NCI-H1092 (cell line): ENCODE results near the gene ELP5.
A peak's percentile ranks its signal among the peaks of the same experiment; 100 is the strongest.
"Not testable (repeated sequence)": the region's sequence is repeated elsewhere in the genome, so short reads cannot be mapped to it uniquely, and the experiment has no call there.

Experiments used
- DNase-seq: peaks from one replicate; lab custom pipeline; 2025; lab: John Stamatoyannopoulos, UW

Gene ELP5

DNA sequence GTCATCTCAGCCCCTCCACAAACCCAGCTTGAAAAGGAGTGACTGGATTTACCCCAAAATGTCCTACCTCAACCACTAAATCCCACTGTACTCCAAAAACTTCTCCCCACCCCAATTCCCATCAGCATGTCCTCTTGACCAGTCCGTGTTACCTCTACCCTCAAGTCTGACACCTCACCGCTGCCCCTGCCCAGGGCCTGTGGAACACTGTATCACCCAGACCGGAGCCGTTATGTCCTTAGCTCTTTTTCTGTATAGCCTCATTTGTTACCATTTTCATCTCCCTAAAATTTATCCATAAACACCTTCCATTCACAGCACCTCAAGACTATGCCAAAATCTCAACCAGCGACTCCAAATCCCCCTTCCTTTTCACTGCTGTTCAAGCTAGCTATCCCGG is 15.2 kb upstream of the ELP5 start:
- DNase-seq, result no peak

DNA sequence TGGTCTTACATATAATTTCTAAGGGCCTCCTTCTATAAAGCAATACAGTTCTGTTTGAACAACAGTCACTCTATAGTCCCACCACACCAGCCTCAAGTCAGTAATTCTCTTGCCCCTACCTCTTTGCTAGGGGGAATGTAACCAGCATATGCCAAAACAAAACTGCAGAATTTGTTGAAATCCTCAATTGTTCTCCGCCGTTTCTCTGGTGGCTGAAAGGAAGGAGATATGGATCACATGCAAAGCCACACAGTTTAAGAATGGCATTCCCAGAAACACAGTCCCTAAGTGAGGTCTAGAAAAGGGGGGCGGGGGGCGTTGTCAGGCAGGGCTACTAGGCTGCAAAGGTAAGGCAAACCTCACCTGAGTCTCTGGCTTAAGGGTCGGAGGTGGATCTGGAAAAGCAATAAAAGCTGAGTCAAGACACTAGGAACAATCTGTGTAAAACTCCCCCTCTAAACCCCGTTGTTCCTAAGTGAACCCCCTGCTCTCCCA is 14.7 kb upstream of the ELP5 start:
- no peak for DNase-seq

- peak; percentile 19 for DNase-seq
These were observed 14.1 kb upstream of the ELP5 start for GRCh38 chr17:7237761-7238419.

DNA sequence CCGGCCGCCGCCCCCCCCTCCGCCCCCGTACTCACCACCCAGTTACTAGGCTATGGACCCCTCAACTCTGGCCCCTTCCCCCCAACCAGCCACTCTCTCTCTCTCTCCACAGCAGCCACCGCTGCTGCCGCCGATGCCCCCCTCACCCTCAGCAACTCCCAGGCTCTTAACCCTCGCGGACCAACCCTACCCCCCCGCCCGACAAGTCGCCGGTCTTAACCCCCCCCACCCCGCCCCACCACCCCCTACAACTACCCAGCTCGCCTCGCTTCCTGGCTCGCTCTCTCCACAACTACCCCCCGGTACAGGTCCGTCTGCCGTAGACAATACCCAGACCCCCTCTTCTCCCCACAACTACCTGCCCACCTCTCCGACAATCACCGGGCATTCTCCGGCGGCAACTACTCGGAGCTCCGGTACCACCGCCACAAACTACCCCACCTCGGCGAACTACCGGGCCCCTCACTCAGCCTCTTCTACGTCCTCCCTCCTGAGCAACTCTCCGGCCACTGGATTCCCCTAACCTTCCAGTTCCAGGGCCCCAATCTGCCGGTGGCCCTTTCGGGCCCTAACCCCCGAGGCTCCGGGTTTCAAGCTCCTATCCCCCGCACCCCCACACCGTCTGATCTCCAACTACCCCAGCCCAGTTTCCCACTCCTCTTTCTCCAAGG is 13.5 kb upstream of the ELP5 start:
- DNase-seq, result no peak

GRCh38 chr17:7239091-7240027 is 12.7 kb upstream of the ELP5 start, which contains the start of gene PHF23:
TSS of gene PHF23 (minus strand) at chr17:7239457. CDS start at chr17:7239279, 178 bp downstream.
- DNase-seq, result peak; percentile 96

DNA sequence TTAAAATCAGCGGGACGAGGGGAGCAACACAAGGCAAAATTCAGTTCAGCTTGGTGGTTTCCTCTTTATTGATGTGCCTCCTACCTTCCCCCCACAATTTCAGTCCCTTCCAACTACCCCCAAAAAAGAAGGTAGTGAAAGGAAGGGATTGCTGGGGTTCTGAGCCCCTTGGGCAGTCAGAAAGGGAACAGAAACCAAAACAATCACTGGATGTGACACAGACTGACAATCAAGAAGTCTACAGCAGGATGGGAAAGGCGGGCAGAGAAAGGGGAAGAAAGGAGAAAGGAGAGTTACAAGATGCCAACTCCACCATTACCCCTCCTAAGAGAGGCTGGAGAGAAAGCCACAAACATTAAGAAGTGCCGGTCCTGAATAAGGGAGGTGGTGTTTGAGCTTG is 11.6 kb upstream of the ELP5 start:
- DNase-seq, result no peak

GRCh38 chr17:7241090-7241733 is 10.8 kb upstream of the ELP5 start:
- DNase-seq, result no peak

- peak; percentile 77 for DNase-seq
These were observed 10.0 kb upstream of the ELP5 start, which contains the start of gene GABARAP for GRCh38 chr17:7241783-7242716. TSS of gene GABARAP (minus strand) at chr17:7242449. CDS start at chr17:7242330, 119 bp downstream.

GRCh38 chr17:7242717-7243452 is 9.1 kb upstream of the ELP5 start:
- peak; percentile 90 for DNase-seq

DNA sequence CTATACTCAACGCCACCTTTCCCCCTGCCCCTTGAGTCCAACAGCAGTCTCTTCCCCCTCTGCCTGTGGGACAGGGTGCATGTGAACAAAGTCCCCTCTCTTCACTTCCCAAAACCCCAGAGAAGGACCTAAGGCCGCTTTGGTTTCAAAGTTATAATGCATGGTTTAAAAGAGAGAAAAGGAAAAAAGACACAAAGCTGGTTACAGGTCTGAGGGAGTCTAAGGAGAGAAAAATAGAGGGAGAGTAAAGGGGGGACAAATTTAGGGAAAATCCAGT is 8.6 kb upstream of the ELP5 start:
- DNase-seq, result no peak

GRCh38 chr17:7243838-7244237 is 8.2 kb upstream of the ELP5 start:
- DNase-seq, result not testable (repeated sequence)

- DNase-seq, result no peak
These were observed 5.2 kb upstream of the ELP5 start for GRCh38 chr17:7246779-7247178.

DNA sequence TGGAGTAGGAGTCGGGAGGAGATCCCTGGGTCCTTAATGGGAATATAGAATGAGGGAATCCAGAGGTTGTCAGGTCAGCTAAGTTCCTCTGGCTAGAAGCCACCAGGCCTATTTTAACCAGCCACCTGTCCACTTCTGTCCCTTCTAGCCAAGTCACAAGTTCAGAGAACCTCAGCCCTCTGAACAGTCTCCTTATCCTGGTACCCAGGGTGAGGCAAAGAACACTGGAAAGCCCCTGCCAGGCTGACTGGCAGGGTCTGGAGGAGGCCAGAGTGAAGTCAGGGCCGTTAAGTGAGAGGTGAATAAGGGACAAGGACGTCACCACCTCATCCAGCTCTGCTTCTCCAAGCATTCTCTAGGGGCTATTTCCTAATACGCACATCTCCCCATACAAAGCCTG is 3.2 kb upstream of the ELP5 start:
- no peak for DNase-seq

GRCh38 chr17:7249214-7249613 is 2.8 kb upstream of the ELP5 start:
- DNase-seq, result no peak

- no peak for DNase-seq
These were observed 2.2 kb upstream of the ELP5 start for GRCh38 chr17:7249830-7250229.

DNA sequence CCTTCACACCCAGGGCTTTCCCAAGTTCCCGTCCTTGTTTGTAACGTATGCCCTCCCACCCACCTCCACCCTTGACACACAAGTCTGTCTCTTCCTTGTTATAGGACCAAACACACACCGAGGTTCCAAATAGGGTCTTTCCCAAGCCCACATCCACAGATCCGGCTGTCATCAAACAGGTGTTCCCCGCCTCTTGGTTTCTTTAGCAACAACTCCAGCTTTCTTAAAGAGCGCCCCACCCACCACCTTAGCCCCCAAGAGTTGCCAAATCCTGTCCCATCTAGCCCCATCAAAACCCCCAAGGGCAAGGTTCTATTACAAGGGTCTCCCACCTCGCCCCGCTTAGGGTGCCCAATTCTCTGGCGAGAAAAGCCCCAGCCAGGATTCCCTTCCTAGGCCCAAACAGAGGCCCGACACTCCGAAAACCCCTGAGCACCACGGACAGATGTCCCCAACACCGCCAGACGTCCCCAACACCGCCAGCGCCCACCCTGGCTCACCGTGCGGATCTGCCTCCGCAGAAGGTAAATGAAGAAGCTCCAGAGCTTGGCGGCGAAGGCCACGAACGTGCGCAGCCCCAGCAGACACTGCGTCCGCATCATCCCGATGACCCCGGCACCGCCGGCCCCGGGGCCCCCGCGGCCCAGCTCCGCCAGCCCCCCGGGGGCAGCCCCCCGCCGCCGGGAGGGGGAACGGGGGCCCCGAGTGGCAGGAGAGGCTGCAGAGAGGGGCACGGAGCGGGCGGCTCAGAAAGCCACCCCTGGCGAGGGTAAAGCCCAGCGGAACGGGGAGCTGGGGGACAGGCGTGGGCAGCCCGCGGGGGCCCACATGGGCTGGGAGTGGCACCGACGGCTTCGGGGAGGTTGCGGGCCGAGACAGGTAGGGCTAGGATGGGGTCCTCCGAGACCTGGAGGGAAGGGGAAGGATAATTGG is 1.1 kb upstream of the ELP5 start:
- no peak for DNase-seq

- DNase-seq, result peak; percentile 95
These were observed 297 bp upstream of the ELP5 start, which contains the start of gene CTDNEP1 for GRCh38 chr17:7251661-7252175. TSS of gene CTDNEP1 (minus strand) at chr17:7251734. CDS start at chr17:7251296, 438 bp downstream.

GRCh38 chr17:7253082-7253481 is 1.1 kb downstream of the ELP5 start:
- no peak for DNase-seq

- no peak for DNase-seq
These were observed 2.5 kb downstream of the ELP5 start for GRCh38 chr17:7254511-7254910.
